Airway epithelial cell (primary cell): ENCODE data around the gene NAT8L. TPM values are rescaled to one million over a fixed set of nuclear protein-coding genes. Genes with fewer than 3 reads are reported as not detected.

ENCODE experiments used
- total RNA-seq: library from RNA; depleted of rRNA; stranded (reverse); fragments of >200 nt; gene quantifications from 2 replicates; pipeline ENCODE4 v1.2.3, GENCODE V29; 2015

The NAT8L gene, protein sequence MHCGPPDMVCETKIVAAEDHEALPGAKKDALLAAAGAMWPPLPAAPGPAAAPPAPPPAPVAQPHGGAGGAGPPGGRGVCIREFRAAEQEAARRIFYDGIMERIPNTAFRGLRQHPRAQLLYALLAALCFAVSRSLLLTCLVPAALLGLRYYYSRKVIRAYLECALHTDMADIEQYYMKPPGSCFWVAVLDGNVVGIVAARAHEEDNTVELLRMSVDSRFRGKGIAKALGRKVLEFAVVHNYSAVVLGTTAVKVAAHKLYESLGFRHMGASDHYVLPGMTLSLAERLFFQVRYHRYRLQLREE
- total RNA-seq = not detected in 2 replicates

DNA sequence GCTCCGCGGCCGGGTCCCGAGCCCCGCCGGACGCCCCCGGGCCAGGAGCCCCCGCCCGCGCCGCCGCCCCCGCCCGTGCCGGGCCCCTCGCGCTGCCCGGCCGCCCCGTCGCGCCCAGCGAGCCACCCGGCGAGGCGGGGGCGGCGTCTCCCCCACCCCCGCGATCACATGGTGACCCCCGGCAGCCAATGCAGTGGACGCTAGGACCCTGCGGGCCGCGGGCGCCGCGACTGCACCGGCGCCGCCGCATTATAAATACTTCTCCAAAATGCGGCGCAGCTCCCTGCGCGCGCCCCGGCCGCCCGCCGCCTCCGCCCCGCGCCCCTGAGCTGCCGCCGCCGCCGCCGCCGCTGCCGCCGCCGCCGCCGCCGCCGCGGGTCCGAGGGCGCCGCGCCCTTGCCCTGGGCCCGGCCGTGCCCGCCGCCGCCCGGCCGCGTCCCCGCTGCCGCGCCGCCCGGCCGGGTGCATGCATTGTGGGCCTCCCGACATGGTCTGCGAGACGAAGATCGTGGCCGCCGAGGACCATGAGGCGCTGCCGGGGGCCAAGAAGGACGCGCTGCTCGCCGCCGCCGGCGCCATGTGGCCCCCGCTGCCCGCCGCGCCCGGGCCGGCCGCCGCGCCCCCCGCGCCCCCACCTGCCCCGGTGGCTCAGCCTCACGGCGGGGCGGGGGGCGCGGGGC, at the start of gene NAT8L:
Gene NAT8L, plus strand, starts transcription at position 282 of the 680 bp plus-strand sequence. Its CDS starts 185 bp downstream, at position 467.

Other genes starting within 250 kb of the NAT8L start
- gene LETM1, start 203.2 kb upstream of the NAT8L start, total RNA-seq = 73.7 and 76.5 TPM in 2 replicates
- 40.8 and 48.2 TPM in 2 replicates for gene NSD2, start 187.9 kb upstream of the NAT8L start, total RNA-seq
- 30.4 and 33.0 TPM in 2 replicates for gene NELFA, start 50.4 kb upstream of the NAT8L start, total RNA-seq
- gene HAUS3, start 182.8 kb downstream of the NAT8L start, total RNA-seq = 6.1 and 9.8 TPM in 2 replicates
- 0.37 and 1.1 TPM in 2 replicates for gene POLN, start 182.8 kb downstream of the NAT8L start, total RNA-seq
- 29.8 and 33.0 TPM in 2 replicates for gene MXD4, start 202.8 kb downstream of the NAT8L start, total RNA-seq